Epithelial cell of proximal tubule (primary cell): ENCODE measurements around the gene GPR15. TPM values are rescaled to one million over a fixed set of nuclear protein-coding genes. Genes with fewer than 3 reads are reported as not detected.

Source experiments
- DNase-seq: peaks from one replicate; pipeline ENCODE4 v3.0.0-alpha.2; 2011; ENCODE audit warnings: low read depth
- H3K4me3 ChIP-seq: 2 replicates; pipeline ENCODE4 v1.5.1; 2011; ENCODE audit warnings: low read depth, mild to moderate bottlenecking, low read length
- total RNA-seq: library from RNA; depleted of rRNA; stranded (reverse); fragments of >200 nt; gene quantifications from 2 replicates; pipeline ENCODE4 v1.2.3, GENCODE V29; 2015
- TF ChIP-seq, protein P1 (sequence below): conservative IDR thresholded peaks from 2 replicates; pipeline ENCODE4 v1.5.1; 2012; ENCODE audit warnings: low read depth, mild to moderate bottlenecking, low read length

GPR15 gene
- total RNA-seq, 1 donor from 2014 or later, result not detected

DNA sequence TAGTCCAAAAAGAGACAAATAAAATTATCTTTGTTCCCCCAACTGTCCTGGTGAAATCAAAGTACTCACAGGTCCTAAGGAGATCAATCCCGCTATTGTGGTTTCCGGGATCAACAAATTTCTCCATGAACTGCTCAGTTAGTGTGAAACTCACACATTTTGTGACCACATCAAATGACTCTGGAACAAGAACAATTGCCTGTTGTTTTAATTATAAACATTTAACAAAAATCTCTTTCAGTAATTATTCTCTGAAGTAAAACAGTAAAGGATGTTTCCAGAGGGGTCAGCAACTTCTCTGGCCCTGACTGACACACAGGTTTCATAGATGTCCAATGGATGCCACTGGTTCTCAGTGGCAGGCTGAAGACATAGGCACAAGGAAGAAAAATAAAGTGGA is 13.0 kb upstream of the GPR15 start:
- TF ChIP-seq, protein P1, sequence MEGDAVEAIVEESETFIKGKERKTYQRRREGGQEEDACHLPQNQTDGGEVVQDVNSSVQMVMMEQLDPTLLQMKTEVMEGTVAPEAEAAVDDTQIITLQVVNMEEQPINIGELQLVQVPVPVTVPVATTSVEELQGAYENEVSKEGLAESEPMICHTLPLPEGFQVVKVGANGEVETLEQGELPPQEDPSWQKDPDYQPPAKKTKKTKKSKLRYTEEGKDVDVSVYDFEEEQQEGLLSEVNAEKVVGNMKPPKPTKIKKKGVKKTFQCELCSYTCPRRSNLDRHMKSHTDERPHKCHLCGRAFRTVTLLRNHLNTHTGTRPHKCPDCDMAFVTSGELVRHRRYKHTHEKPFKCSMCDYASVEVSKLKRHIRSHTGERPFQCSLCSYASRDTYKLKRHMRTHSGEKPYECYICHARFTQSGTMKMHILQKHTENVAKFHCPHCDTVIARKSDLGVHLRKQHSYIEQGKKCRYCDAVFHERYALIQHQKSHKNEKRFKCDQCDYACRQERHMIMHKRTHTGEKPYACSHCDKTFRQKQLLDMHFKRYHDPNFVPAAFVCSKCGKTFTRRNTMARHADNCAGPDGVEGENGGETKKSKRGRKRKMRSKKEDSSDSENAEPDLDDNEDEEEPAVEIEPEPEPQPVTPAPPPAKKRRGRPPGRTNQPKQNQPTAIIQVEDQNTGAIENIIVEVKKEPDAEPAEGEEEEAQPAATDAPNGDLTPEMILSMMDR, result no peak
- no peak for DNase-seq
- H3K4me3 ChIP-seq, result no peak overlapping the region

DNA sequence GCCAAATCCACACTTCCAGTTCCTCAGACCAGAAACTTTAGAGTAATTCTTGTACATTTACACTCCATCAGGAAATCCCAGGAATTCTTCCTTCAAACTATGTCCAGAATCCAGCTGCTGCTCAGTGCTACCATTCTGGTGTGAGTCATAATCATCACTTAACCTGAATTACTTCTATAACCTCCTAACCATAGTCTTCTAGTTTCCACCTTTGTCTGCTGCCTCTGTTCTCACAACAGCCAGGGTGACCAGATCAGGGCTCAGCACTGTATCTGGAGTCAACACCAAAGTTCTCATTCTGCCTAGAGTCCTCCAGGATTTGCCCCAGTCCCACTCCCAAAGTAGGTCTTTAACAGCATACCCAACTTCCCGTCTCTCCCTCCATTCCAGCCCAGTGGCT is 12.4 kb upstream of the GPR15 start:
- TF ChIP-seq, protein P1, result no peak
- DNase-seq, result no peak
- H3K4me3 ChIP-seq, result no peak overlapping the region

DNA sequence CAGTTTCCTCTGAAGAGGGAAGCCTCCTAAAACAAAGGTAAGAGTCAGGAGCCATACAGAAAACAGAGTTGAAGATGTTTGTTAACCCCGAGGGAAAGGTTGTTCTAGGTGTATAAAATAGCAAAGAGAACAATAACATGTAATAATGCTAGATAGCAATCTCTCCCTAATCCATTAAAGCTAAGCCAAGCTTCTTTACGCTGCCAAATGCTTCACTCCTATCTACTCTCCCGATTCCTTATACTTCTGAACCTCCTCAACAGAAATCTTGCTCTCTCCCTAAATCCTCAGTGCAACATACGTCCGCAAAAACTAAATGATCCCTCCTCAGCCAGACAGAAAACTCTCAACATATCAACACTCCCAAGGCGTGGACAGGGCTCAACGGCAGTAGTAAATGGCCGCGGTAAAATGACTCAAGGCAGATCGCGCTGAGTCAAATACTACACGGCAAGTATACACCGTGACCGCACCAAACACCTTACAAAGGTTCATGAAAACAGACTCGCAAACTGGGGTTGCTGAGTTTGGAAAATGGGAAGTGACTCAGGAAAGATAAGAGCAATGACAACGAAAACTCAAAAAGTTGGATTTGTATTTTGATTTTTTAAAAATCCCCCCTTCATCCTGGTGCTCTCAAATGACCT is 9.8 kb upstream of the GPR15 start:
- TF ChIP-seq, protein P1, result no peak

DNA sequence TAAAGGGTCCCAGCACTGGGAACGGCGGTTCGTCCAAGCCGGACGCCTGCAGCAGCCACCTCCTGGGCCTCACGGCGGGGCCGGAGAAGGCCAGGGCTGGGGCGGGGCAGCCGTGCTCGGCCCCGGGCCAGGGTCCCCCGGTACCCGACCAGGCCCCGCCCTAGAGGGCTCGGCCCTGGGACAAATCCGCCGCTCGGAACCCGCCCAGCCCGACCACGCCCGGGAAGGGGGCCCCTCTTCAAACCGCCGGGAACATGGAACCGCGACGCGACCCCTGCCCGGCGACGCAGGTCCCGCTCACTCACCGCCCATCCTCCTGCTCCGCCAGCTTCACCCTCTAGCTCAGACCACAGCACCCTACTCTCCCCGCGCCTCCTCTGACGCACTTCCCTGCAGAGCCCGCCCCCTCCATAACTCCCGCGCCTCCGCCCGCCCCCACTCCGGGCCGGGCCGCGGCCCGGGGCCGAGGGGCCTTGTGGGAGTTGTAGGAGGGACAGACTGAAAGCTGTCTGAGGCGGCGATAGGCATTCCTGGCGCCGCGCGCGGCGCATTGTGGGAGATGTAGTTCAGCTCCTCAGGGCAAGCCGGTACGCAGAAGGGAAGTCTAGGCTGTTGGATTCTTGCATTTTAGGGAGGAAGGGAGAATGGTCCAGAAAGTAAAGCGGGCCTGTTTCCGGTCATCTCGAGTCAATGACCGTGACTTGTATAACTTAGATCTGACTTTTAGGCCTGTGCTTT is 9.1 kb upstream of the GPR15 start, which contains the start of gene CLDND1:
Gene CLDND1, minus strand, starts transcription at position 359 of the 738 bp plus-strand sequence. CDS start 1,478 bp downstream, outside the sequence.
- H3K4me3 ChIP-seq, result peak within 1 kb of the TSS; percentile 88
- TF ChIP-seq, protein P1, result no peak
- no peak for DNase-seq

More for the DNA sequence above, 9.8 kb upstream of the GPR15 start:
- no peak for DNase-seq
- peak overlapping the region; percentile 88 for H3K4me3 ChIP-seq

DNA sequence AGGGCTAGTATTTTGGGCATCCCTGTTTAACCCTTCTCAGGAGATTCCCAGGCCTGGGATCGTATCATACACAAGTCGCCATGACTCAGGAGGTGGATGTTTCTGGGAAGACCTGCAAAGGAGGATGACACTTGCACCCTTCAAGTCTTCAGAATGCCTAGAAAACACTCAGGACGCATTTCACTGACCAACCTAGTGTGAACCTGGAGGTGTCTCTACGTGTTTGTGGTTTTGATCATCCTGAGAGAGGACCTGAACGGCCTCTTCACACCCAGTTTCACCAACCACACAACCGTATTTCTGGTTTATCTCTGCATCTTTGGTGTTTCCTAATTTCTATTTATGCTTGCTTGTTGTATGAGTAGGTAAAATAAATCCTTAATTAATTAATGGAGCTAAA is 6.3 kb upstream of the GPR15 start:
- TF ChIP-seq, protein P1, result no peak
- no peak for DNase-seq
- no peak overlapping the region for H3K4me3 ChIP-seq

DNA sequence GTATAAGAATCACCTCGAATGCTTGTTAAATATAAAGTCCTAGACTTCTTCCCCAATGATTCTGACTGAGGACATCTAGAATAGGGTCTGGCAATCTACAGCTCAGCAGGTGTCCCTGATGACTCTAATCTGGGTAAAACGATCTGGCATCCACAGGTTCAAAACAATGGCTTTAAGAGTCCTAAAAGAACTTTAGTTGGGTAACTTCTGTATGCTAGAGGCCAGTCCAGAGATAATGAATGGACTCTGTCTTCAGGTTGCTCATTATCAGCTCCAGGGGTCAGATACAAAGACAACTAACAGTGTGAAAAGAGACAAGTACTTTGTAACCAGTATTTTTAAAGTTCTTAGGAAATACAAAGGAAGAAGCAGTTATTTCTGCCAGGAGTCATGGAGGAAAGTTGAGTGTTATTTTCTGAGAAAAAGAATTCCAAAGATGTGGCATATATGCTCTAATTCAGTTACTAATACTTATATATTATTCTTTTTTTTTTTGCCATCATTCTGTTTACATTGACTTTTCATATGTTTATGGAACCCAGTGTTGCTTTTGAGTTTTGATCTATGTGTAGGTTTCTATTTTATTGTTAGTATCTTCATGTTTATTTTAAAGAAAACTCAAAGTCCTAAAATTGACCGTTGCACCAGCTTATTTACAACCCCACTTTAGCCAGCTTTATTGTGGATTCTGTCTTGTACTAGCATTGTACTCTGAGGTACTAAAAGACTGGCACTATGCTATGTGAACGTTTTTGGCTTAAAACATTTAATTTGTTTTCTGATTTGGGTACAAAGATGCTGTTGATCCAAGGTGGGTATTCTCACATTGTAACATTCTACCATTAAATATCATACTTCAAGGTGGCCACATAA is 3.1 kb upstream of the GPR15 start:
- TF ChIP-seq, protein P1, result no peak
- no peak overlapping the region for H3K4me3 ChIP-seq
- DNase-seq, result no peak
